ENCODE results near the gene DENND4B. TPM values are rescaled to one million over a fixed set of nuclear protein-coding genes. Genes with fewer than 3 reads are reported as not detected.
A peak's percentile ranks its signal among the peaks of the same experiment; 100 is the strongest.

The DENND4B gene
- total RNA-seq, 3 donors from 2014 or later, result 44.3 to 65.6 (median 46.5) TPM

- TF ChIP-seq CTCF (IDR thresholded peaks at IDR 0.05), result no peak
- H3K4me3 ChIP-seq, result no peak overlapping the region
- peaks cover 6% of the 10 kb centered on the region for H3K36me3 ChIP-seq (ENCODE audit: low read depth)
- H3K9me3 ChIP-seq, result no peaks in the 10 kb centered on the region
- no peak for DNase-seq
- no peaks in the 10 kb centered on the region for H3K4me1 ChIP-seq (ENCODE audit: low read depth)
- intact Hi-C loops (cut with DNase I, micrococcal nuclease), result no loop called here
- ATAC-seq, result no peak
Measured at GRCh38 chr1:153938996-153939395, 7.5 kb downstream of the DENND4B start.

GRCh38 chr1:153937331-153937730 lies 9.2 kb downstream of the DENND4B start:
- intact Hi-C loops (cut with DNase I, micrococcal nuclease), result no loop called here
- ATAC-seq (no peak), DNase-seq (no peak)
- Histone ChIP-seq H3K4me1 (ENCODE audit: low read depth) (no peaks in the 10 kb centered on the region), H3K36me3 (ENCODE audit: low read depth) (peaks cover 7% of the 10 kb centered on the region), H3K4me3 (no peak overlapping the region), H3K9me3 (no peaks in the 10 kb centered on the region)
- TF ChIP-seq CTCF (IDR thresholded peaks at IDR 0.05), result no peak

GRCh38 chr1:153936011-153936802 lies 10.3 kb downstream of the DENND4B start:
- ATAC-seq, result no peak
- no peak overlapping the region for H3K4me3 ChIP-seq
- DNase-seq, result peak in 1 of 3 donors; percentile 33
- TF ChIP-seq CTCF (IDR thresholded peaks at IDR 0.05), result no peak
- intact Hi-C loops (cut with DNase I, micrococcal nuclease), result no loop called here
- H3K36me3 ChIP-seq (ENCODE audit: low read depth), result peaks cover 7% of the 10 kb centered on the region
- H3K4me1 ChIP-seq (ENCODE audit: low read depth), result no peaks in the 10 kb centered on the region
- no peaks in the 10 kb centered on the region for H3K9me3 ChIP-seq

- Histone ChIP-seq H3K4me1 (ENCODE audit: low read depth) (no peaks in the 10 kb centered on the region), H3K9me3 (no peaks in the 10 kb centered on the region), H3K36me3 (ENCODE audit: low read depth) (peaks cover 7% of the 10 kb centered on the region), H3K4me3 (no peak overlapping the region)
- no peak for ATAC-seq
- TF ChIP-seq CTCF (IDR thresholded peaks at IDR 0.05), result no peak
- peak in 1 of 3 donors; percentile 34 for DNase-seq
- intact Hi-C loops (cut with DNase I, micrococcal nuclease), result no loop called here
Measured at GRCh38 chr1:153934746-153935145, 11.8 kb downstream of the DENND4B start.

- Histone ChIP-seq H3K4me3 (no peak overlapping the region), H3K4me1 (ENCODE audit: low read depth) (no peaks in the 10 kb centered on the region), H3K9me3 (no peaks in the 10 kb centered on the region), H3K36me3 (ENCODE audit: low read depth) (peaks cover 7% of the 10 kb centered on the region)
- TF ChIP-seq CTCF (IDR thresholded peaks at IDR 0.05), result no peak
- DNase-seq (no peak), ATAC-seq (no peak)
- intact Hi-C loops (cut with DNase I, micrococcal nuclease), result no loop called here
Measured at GRCh38 chr1:153933955-153934354, 12.6 kb downstream of the DENND4B start.
